ENCODE data around the gene CALY. TPM values are rescaled to one million over a fixed set of nuclear protein-coding genes. Genes with fewer than 3 reads are reported as not detected.

CALY gene
- total RNA-seq, 1 experiment from 2014 or later: not detected

- H3K4me3 ChIP-seq (ENCODE audit: low read length): no peak overlapping the region
- H3K9ac ChIP-seq (ENCODE audit: low read length): no peak overlapping the region
- H2AFZ ChIP-seq (ENCODE audit: low read length): no peak overlapping the region
- POLR2A ChIA-PET (ENCODE audit: unreplicated experiment): no interaction called here
- no peak for DNase-seq
- ATAC-seq: no peak
- no peaks in the 10 kb centered on the region for H3K27me3 ChIP-seq (ENCODE audit: low read length)
- no peaks in the 10 kb centered on the region for H4K20me1 ChIP-seq (ENCODE audit: low read length)
- H3K36me3 ChIP-seq (ENCODE audit: low read depth, low read length): peaks cover 19% of the 10 kb centered on the region; the same call in 1 of the 2 replicates
- H3K4me1 ChIP-seq (ENCODE audit: insufficient read depth, low read length): no peaks in the 10 kb centered on the region
- no peaks in the 10 kb centered on the region for H3F3A ChIP-seq (ENCODE audit: low read length, unreplicated experiment)
- no peak overlapping the region for H3K4me2 ChIP-seq (ENCODE audit: low read length)
- H3K9me2 ChIP-seq (replicated peaks; ENCODE audit: low read length): no peaks in the 10 kb centered on the region
- H3K79me2 ChIP-seq (ENCODE audit: low read length): no peaks in the 10 kb centered on the region
- H3K9me3 ChIP-seq (ENCODE audit: low read length): no peaks in the 10 kb centered on the region
- TF ChIP-seq EZH2phosphoT487 (IDR thresholded peaks at IDR 0.05; ENCODE audit: borderline replicate concordance, low read length) (no peak), CTCF (conservative IDR thresholded peaks at IDR 0.05; ENCODE audit: low read depth, low read length) (no peak), EZH2 (IDR thresholded peaks at IDR 0.05; ENCODE audit: low read length, unreplicated experiment) (no peak)
- no TSS peak for BruUV-seq (replicated peaks)
- CTCF ChIA-PET: no interaction called here
- intact Hi-C loops (cut with micrococcal nuclease): no loop called here
- no peak overlapping the region for H3K27ac ChIP-seq (ENCODE audit: low read length)
These were observed 28.1 kb upstream of the CALY start for GRCh38 chr10:133364645-133365431.

- H3K27me3 ChIP-seq (ENCODE audit: low read length): no peaks in the 10 kb centered on the region
- no peak overlapping the region for H3K9ac ChIP-seq (ENCODE audit: low read length)
- no peak for DNase-seq
- no peaks in the 10 kb centered on the region for H3K9me2 ChIP-seq (replicated peaks; ENCODE audit: low read length)
- H3K36me3 ChIP-seq (ENCODE audit: low read depth, low read length): peaks cover 12% of the 10 kb centered on the region; the same call in 1 of the 2 replicates
- H3F3A ChIP-seq (ENCODE audit: low read length, unreplicated experiment): no peaks in the 10 kb centered on the region
- no peak overlapping the region for H2AFZ ChIP-seq (ENCODE audit: low read length)
- ChIA-PET POLR2A (ENCODE audit: unreplicated experiment) (no interaction called here), CTCF (no interaction called here)
- no peak for ATAC-seq
- no peak overlapping the region for H3K27ac ChIP-seq (ENCODE audit: low read length)
- TF ChIP-seq CTCF (conservative IDR thresholded peaks at IDR 0.05; ENCODE audit: low read depth, low read length) (no peak), EZH2 (IDR thresholded peaks at IDR 0.05; ENCODE audit: low read length, unreplicated experiment) (no peak), EZH2phosphoT487 (IDR thresholded peaks at IDR 0.05; ENCODE audit: borderline replicate concordance, low read length) (no peak)
- no TSS peak for BruUV-seq (replicated peaks)
- no peaks in the 10 kb centered on the region for H3K4me1 ChIP-seq (ENCODE audit: insufficient read depth, low read length)
- no peaks in the 10 kb centered on the region for H3K9me3 ChIP-seq (ENCODE audit: low read length)
- intact Hi-C loops (cut with micrococcal nuclease): no loop called here
- H4K20me1 ChIP-seq (ENCODE audit: low read length): no peaks in the 10 kb centered on the region
- H3K4me2 ChIP-seq (ENCODE audit: low read length): no peak overlapping the region
- no peaks in the 10 kb centered on the region for H3K79me2 ChIP-seq (ENCODE audit: low read length)
- no peak overlapping the region for H3K4me3 ChIP-seq (ENCODE audit: low read length)
These were observed 26.1 kb upstream of the CALY start for GRCh38 chr10:133362846-133363245.

DNA sequence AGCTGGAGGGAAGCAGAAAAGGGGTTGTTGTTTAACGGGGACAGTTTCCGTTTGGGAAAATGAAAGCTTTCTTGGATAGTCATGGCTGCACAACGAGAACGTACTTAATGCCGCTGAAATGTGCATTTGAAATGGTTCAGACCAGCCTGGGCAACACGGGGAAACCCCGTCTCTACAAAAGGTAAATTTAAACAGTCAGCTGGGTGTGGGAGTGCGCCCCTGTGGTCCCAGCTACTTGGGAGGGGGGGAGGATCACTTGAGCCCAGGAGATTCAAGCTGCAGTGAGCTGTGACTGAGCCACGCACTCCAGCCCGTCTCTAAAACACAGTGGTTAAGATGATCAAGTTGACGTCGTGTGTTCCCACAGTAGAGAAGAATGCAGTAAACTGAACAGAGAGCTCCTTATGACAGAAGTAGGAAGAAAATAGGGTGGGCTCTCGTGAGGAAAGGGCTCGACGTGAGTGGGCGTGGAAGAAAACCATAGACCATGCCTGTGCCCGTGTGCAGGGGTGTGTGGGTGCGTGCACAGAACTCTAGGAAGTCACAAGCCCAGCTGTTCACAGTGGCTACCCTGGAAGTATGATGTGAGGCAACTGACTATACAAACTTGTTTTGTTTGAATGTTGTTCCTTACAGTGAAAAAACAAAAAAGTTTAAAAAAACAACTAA, 25.2 kb upstream of the CALY start:
- DNase-seq (no peak), ATAC-seq (no peak)
- Histone ChIP-seq H3K36me3 (ENCODE audit: low read depth, low read length) (peaks cover 12% of the 10 kb centered on the region; the same call in 1 of the 2 replicates), H3K9ac (ENCODE audit: low read length) (no peak overlapping the region), H4K20me1 (ENCODE audit: low read length) (no peaks in the 10 kb centered on the region), H3K79me2 (ENCODE audit: low read length) (no peaks in the 10 kb centered on the region), H3K27me3 (ENCODE audit: low read length) (no peaks in the 10 kb centered on the region), H2AFZ (ENCODE audit: low read length) (no peak overlapping the region), H3F3A (ENCODE audit: low read length, unreplicated experiment) (no peaks in the 10 kb centered on the region), H3K27ac (ENCODE audit: low read length) (no peak overlapping the region), H3K9me3 (ENCODE audit: low read length) (no peaks in the 10 kb centered on the region), H3K4me3 (ENCODE audit: low read length) (no peak overlapping the region), H3K4me1 (ENCODE audit: insufficient read depth, low read length) (no peaks in the 10 kb centered on the region), H3K9me2 (replicated peaks; ENCODE audit: low read length) (no peaks in the 10 kb centered on the region), H3K4me2 (ENCODE audit: low read length) (no peak overlapping the region)
- intact Hi-C loops (cut with micrococcal nuclease): no loop called here
- ChIA-PET CTCF (no interaction called here), POLR2A (ENCODE audit: unreplicated experiment) (no interaction called here)
- no TSS peak for BruUV-seq (replicated peaks)
- TF ChIP-seq EZH2phosphoT487 (IDR thresholded peaks at IDR 0.05; ENCODE audit: borderline replicate concordance, low read length) (no peak), EZH2 (IDR thresholded peaks at IDR 0.05; ENCODE audit: low read length, unreplicated experiment) (no peak), CTCF (conservative IDR thresholded peaks at IDR 0.05; ENCODE audit: low read depth, low read length) (no peak)

Measured in PC-3 (cell line).